Gastroesophageal sphincter (tissue), 4 donors: ENCODE data around the gene LPO. TPM values are rescaled to one million over a fixed set of nuclear protein-coding genes. Genes with fewer than 3 reads are reported as not detected.
A peak's percentile ranks its signal among the peaks of the same experiment; 100 is the strongest.

Experiments
- ATAC-seq: fragments of 150-250 bp; one replicate; pipeline ENCODE4 v1.9.1; 2016; ENCODE audit warnings: mild to moderate bottlenecking, moderate library complexity
- H3K27ac ChIP-seq, 4 donors: fragments of 200-600 bp; sonication (generic) in 3 of 4; 1 replicate in 3 of 4; 2 replicates in 1 of 4; pipeline ENCODE4 v1.5.1; 2016 to 2019
- H3K27me3 ChIP-seq: fragments of 200-600 bp; sonication (generic); one replicate; pipeline ENCODE4 v1.5.1; 2019
- H3K36me3 ChIP-seq, 2 donors: fragments of 200-600 bp; sonication (generic); one replicate each; pipeline ENCODE4 v1.5.1; 2019; ENCODE audit warnings: control low read depth in 1 of 2
- H3K4me1 ChIP-seq, 3 donors: fragments of 200-600 bp; sonication (generic); 1 replicate in 2 of 3; 2 replicates in 1 of 3; pipeline ENCODE4 v1.5.1; 2016 to 2019; ENCODE audit warnings: control low read depth in 2 of 3
- H3K4me3 ChIP-seq, 2 donors: fragments of 200-600 bp; sonication (generic); one replicate each; pipeline ENCODE4 v1.5.1; 2019; ENCODE audit warnings: mild to moderate bottlenecking in 1 of 2, moderate library complexity in 1 of 2
- H3K9me3 ChIP-seq, 3 donors: fragments of 200-600 bp; sonication (generic); one replicate each; pipeline ENCODE4 v1.5.1; 2017 to 2019; ENCODE audit warnings: control low read depth in 2 of 3
- EP300 ChIP-seq: sonication (generic); formaldehyde crosslinking; IDR thresholded peaks from one replicate; pipeline ENCODE4 v1.6.1; 2017; ENCODE audit warnings: antibody characterized with exemption, mild to moderate bottlenecking
- POLR2A ChIP-seq, 2 donors: fragments of 450-650 bp; IDR thresholded peaks; one replicate each; pipeline ENCODE4 v1.6.1; 2017; ENCODE audit warnings: antibody characterized with exemption in 2 of 2, mild to moderate bottlenecking in 2 of 2, moderate library complexity in 1 of 2
- POLR2AphosphoS5 ChIP-seq: sonication (generic); formaldehyde crosslinking; IDR thresholded peaks from one replicate; pipeline ENCODE4 v1.6.1; 2017; ENCODE audit warnings: antibody characterized with exemption
- WGBS, 2 donors: methylation state at CpG; one replicate each; pipeline ENCODE4 v1.1.5; 2018; ENCODE audit warnings: low coverage in 1 of 2; 5-methylcytosine and 5-hydroxymethylcytosine counted together
- total RNA-seq, 4 donors: library from RNA; depleted of rRNA; stranded (reverse); fragments of >200 nt; gene quantifications; one replicate each; pipeline ENCODE4 v1.1.0, GENCODE V29; 2016
- TF ChIP-seq, protein P1 (sequence below), 4 experiments: fragments of 200-600 bp in 2 of 4; fragments of 450-650 bp in 2 of 4; sonication (generic) in 1 of 4; IDR thresholded peaks; one replicate each; pipeline ENCODE4 v1.5.1; 2017 to 2019; ENCODE audit warnings: antibody characterized with exemption in 4 of 4, mild to moderate bottlenecking in 2 of 4, moderate library complexity in 2 of 4

LPO gene
- under 1 TPM in 2 of 4 donors, not detected in 2; 0.15 to 0.77 TPM for total RNA-seq

DNA sequence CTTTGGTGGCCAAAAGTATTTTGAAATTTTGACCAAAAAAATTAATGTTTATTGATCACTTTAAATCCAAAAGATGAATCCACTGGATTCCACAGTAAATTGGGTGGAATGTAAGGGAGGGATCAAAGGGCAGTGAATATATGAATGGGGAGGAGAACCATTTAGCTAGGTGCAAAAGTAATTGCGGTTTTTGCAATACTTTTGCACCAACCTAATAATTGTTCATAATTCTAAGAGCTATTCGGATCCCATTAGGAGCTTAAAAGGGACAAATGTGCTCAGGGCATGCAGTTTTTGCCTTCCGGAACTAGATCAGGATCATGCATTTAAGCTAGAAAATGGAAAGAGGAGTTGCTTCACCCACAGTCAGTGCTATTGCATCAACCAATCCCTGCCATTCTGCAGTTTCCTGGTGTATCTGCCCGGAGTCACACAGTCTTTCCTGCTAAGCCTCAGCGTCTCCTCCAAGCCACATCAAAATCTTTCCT is at the start of gene LPO:
LPO (plus strand) TSS at position 438 of the 488 bp plus-strand sequence. CDS start 4,396 bp downstream, outside the sequence.
- Histone ChIP-seq H3K27ac (no peak within 1 kb of the TSS), H3K9me3 (no peaks in the 10 kb centered on the region), H3K4me3 (no peak within 1 kb of the TSS), H3K27me3 (peaks cover 84% of the 10 kb centered on the region), H3K36me3 (no peaks in the 10 kb centered on the region), H3K4me1 (no peaks in the 10 kb centered on the region)
- TF ChIP-seq POLR2A (IDR thresholded peaks at IDR 0.05) = no peak
- no peak for TF ChIP-seq POLR2AphosphoS5
- TF ChIP-seq, protein P1, sequence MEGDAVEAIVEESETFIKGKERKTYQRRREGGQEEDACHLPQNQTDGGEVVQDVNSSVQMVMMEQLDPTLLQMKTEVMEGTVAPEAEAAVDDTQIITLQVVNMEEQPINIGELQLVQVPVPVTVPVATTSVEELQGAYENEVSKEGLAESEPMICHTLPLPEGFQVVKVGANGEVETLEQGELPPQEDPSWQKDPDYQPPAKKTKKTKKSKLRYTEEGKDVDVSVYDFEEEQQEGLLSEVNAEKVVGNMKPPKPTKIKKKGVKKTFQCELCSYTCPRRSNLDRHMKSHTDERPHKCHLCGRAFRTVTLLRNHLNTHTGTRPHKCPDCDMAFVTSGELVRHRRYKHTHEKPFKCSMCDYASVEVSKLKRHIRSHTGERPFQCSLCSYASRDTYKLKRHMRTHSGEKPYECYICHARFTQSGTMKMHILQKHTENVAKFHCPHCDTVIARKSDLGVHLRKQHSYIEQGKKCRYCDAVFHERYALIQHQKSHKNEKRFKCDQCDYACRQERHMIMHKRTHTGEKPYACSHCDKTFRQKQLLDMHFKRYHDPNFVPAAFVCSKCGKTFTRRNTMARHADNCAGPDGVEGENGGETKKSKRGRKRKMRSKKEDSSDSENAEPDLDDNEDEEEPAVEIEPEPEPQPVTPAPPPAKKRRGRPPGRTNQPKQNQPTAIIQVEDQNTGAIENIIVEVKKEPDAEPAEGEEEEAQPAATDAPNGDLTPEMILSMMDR (IDR thresholded peaks at IDR 0.05) = no peak
- no peak for TF ChIP-seq EP300
- 81 to 92% methylated on average over 3 to 4 of the region's 5 CpGs for WGBS, 2 donors
- ATAC-seq = no peak

DNA sequence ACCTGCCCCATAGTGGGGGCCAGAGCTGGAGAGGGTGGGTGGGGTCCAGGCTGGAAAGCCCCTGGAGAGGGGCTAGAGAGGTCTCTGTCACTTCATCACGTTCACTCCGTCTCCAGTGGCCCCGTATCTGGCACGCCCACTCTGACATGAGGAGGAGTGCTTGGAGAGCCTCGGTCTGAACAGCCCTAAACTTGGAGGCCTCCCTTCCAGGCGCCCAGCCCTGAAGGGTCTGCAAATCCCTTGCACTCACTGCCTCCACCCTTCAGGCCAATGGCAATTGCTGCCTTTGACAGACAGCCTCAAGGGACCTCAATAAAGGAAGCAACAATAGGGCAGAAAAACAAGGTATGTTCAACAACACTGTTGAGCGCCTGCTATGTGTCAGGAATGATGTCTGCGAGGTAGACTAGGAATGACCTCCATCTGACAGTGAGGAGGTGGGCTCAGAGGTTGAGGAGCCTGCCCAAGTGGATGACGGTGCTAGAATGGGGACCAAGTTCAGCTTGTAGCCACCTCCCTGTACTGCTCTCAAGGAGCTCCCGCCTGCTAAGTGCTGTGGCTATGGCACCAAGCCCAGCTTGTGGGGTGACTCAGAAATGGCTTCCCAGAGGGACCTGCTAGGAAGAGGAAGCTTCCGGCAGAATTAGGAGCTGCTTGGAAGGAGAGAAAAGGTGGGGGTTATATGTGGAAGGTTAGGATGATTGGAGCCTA is 48.8 kb upstream of the LPO start:
- Histone ChIP-seq H3K4me3 (no peak overlapping the region), H3K9me3 (no peaks in the 10 kb centered on the region), H3K4me1 (peaks cover 0 to 7% (median 0%) of the 10 kb centered on the region in 3 donors), H3K27ac (no peak overlapping the region), H3K36me3 (no peaks in the 10 kb centered on the region), H3K27me3 (peaks cover 69% of the 10 kb centered on the region)
- no peak for ATAC-seq
- WGBS, 2 donors = 57 to 76% methylated on average over 4 of the region's 11 CpGs
- no peak for TF ChIP-seq POLR2AphosphoS5

- Histone ChIP-seq H3K27me3 (peaks cover 72% of the 10 kb centered on the region), H3K4me1 (peaks cover 0 to 7% (median 0%) of the 10 kb centered on the region in 3 donors), H3K27ac (no peak overlapping the region), H3K9me3 (no peaks in the 10 kb centered on the region), H3K4me3 (no peak overlapping the region), H3K36me3 (no peaks in the 10 kb centered on the region)
- no peak for ATAC-seq
- no peak for TF ChIP-seq POLR2A (IDR thresholded peaks at IDR 0.05)
- TF ChIP-seq EP300 = no peak
- TF ChIP-seq POLR2AphosphoS5 = no peak
- TF ChIP-seq, protein P1 (IDR thresholded peaks at IDR 0.05) = no peak
- 30 to 76% methylated on average over 3 to 4 of the region's 14 CpGs for WGBS, 2 donors
Observed at GRCh38 chr17:58191241-58191896, 47.0 kb upstream of the LPO start.

GRCh38 chr17:58192612-58193011 is 45.8 kb upstream of the LPO start, which contains the start of gene EPX:
Gene EPX (plus strand): TSS chr17:58192726. CDS start chr17:58192847, 121 bp downstream.
- no peak within 1 kb of the TSS for H3K4me3 ChIP-seq
- no peaks in the 10 kb centered on the region for H3K36me3 ChIP-seq
- TF ChIP-seq POLR2A (IDR thresholded peaks at IDR 0.05) (no peak), POLR2AphosphoS5 (no peak), EP300 (no peak)
- TF ChIP-seq, protein P1 (IDR thresholded peaks at IDR 0.05) = no peak
- peaks cover 72% of the 10 kb centered on the region for H3K27me3 ChIP-seq
- no peak within 1 kb of the TSS for H3K27ac ChIP-seq
- ATAC-seq = no peak
- WGBS, 2 donors = 20% methylated on average over 6 of the region's 6 CpGs; no CpG with 5 or more reads in 1 of the 2 donors
- no peaks in the 10 kb centered on the region for H3K9me3 ChIP-seq
- H3K4me1 ChIP-seq = peaks cover 0 to 7% (median 0%) of the 10 kb centered on the region in 3 donors

DNA sequence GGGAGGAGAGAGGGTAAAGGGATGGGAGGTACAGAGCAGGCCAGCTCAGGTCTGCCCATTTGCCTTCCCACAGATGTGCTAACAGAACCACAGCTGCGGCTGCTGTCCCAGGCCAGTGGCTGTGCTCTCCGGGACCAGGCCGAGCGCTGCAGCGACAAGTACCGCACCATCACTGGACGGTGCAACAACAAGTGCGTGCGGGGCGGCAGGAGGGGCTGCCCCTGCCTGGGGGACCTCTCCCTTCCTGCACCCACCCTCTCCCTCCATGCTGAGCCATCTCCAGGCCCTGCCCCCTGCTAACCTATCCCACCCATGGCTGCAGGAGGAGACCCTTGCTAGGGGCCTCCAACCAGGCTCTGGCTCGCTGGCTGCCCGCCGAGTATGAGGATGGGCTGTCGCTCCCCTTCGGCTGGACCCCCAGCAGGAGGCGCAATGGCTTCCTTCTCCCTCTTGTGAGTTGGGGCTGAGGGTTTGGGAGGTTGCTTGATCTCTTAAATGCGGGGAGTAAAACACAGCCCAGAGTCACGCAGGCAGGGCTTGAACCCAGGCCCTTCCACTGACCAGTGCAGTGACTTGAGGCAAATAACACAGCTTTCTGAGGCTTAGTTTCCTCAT is 44.6 kb upstream of the LPO start:
- Histone ChIP-seq H3K27ac (no peak overlapping the region), H3K36me3 (no peaks in the 10 kb centered on the region), H3K9me3 (no peaks in the 10 kb centered on the region), H3K4me3 (no peak overlapping the region), H3K27me3 (peaks cover 82% of the 10 kb centered on the region), H3K4me1 (peaks cover 0 to 7% (median 0%) of the 10 kb centered on the region in 3 donors)
- peak; percentile 10 for ATAC-seq
- TF ChIP-seq, protein P1 (IDR thresholded peaks at IDR 0.05) = no peak
- TF ChIP-seq EP300 = no peak
- no peak for TF ChIP-seq POLR2AphosphoS5
- TF ChIP-seq POLR2A (IDR thresholded peaks at IDR 0.05) = no peak
- no CpG with 5 or more reads among the region's 18 CpGs for WGBS, 2 donors
